T-helper 22 cell (primary cell): Measurements from ENCODE around the gene DGCR6.
"Not testable (repeated sequence)": the region's sequence is repeated elsewhere in the genome, so short reads cannot be mapped to it uniquely, and the experiment has no call there.

Source experiments
- DNase-seq: peaks from one replicate; pipeline ENCODE4 v3.0.0-alpha.2; 2020; ENCODE audit warnings: low read depth

Gene DGCR6

GRCh38 chr22:18931905-18932652 lies 26.0 kb downstream of the DGCR6 start:
- no peak for DNase-seq

- DNase-seq, result no peak
These were observed 27.8 kb downstream of the DGCR6 start for GRCh38 chr22:18933914-18934313.

- DNase-seq, result not testable (repeated sequence)
These were observed 28.6 kb downstream of the DGCR6 start for GRCh38 chr22:18934688-18935087.

- no peak for DNase-seq
These were observed 29.9 kb downstream of the DGCR6 start, which contains the start of gene PRODH for GRCh38 chr22:18935889-18936529. PRODH (minus strand) TSS chr22:18936293; CDS start chr22:18936287, 6 bp downstream.

- not testable (repeated sequence) for DNase-seq
These were observed 32.6 kb downstream of the DGCR6 start for GRCh38 chr22:18938691-18939090.

- DNase-seq, result not testable (repeated sequence)
These were observed 41.0 kb downstream of the DGCR6 start for GRCh38 chr22:18947105-18947504.

- DNase-seq, result no peak
These were observed 41.8 kb downstream of the DGCR6 start for GRCh38 chr22:18947905-18948304.

GRCh38 chr22:18950141-18950540 lies 44.0 kb downstream of the DGCR6 start:
- no peak for DNase-seq

GRCh38 chr22:18952022-18952421 lies 45.9 kb downstream of the DGCR6 start:
- DNase-seq, result no peak

- not testable (repeated sequence) for DNase-seq
These were observed 47.0 kb downstream of the DGCR6 start for GRCh38 chr22:18953128-18953527.

GRCh38 chr22:18954303-18954989 lies 48.3 kb downstream of the DGCR6 start:
- DNase-seq, result peak; percentile 12

GRCh38 chr22:18954990-18955571 lies 49.0 kb downstream of the DGCR6 start:
- DNase-seq, result no peak

GRCh38 chr22:18955696-18956095 lies 49.6 kb downstream of the DGCR6 start:
- DNase-seq, result no peak

GRCh38 chr22:18956121-18956895 lies 50.2 kb downstream of the DGCR6 start:
- DNase-seq, result not testable (repeated sequence)

GRCh38 chr22:18956956-18957355 lies 50.8 kb downstream of the DGCR6 start:
- not testable (repeated sequence) for DNase-seq

- not testable (repeated sequence) for DNase-seq
These were observed 51.7 kb downstream of the DGCR6 start for GRCh38 chr22:18957621-18958320.

GRCh38 chr22:18958321-18958705 lies 52.2 kb downstream of the DGCR6 start:
- DNase-seq, result not testable (repeated sequence)

- not testable (repeated sequence) for DNase-seq
These were observed 52.6 kb downstream of the DGCR6 start for GRCh38 chr22:18958738-18959137.

- not testable (repeated sequence) for DNase-seq
These were observed 53.1 kb downstream of the DGCR6 start for GRCh38 chr22:18959266-18959665.

GRCh38 chr22:18959741-18960140 lies 53.6 kb downstream of the DGCR6 start:
- DNase-seq, result not testable (repeated sequence)
